HG03175 (cell line): ENCODE data around the gene KCNAB2.
"Not testable (repeated sequence)": the region's sequence is repeated elsewhere in the genome, so short reads cannot be mapped to it uniquely, and the experiment has no call there.

ENCODE experiments used
- ATAC-seq: cut with Tn5 transposase; IDR thresholded peaks from one replicate; pipeline ENCODE4 v1.9.1; 2021; ENCODE audit warnings: mild to moderate bottlenecking, moderate library complexity; ENCODE audit not compliant: unreplicated experiment

KCNAB2 gene

DNA sequence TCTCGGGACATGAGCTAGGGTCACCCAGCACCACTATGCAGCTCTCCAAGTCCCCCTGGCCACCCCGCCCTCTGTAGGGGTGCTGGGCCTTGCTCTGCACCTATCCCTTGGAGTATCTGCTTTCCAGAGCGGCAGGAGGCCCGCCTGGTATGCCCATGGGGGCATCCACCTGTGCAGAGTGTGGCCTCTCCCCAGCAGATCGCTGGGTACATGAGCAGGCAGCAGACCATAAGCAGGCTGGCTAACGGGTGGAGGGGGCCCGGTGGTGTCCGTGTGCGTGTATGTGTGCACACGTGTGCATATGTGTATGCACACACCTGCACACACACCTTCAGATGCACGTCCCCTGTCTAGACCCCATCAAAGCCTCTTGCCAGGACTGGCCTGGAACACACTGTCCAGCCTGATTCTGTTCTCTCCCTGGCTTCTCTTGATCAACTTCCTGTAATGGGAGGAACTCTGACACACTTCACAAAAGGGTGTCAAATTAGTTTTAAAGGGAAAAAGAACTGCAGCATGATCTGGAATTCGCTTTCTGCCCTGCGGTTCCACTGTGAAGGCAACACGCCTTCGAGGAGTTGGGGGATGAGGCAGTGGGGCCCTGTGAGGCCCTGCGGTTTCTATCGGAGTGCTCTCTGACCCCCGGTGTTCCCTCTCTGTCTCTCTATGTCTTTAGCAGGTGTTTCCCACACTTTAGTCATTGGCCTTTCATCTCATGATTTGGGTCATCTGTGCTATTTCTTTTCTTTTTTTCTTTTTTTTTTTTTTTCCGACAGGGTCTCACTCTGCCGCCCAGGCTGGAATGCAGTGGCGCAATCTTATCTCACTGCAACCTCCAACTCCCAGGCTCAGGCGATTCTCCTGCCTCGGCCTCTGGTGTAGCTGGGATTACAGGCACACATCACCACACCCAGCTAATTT lies 36.3 kb upstream of the KCNAB2 start:
- ATAC-seq: no peak

DNA sequence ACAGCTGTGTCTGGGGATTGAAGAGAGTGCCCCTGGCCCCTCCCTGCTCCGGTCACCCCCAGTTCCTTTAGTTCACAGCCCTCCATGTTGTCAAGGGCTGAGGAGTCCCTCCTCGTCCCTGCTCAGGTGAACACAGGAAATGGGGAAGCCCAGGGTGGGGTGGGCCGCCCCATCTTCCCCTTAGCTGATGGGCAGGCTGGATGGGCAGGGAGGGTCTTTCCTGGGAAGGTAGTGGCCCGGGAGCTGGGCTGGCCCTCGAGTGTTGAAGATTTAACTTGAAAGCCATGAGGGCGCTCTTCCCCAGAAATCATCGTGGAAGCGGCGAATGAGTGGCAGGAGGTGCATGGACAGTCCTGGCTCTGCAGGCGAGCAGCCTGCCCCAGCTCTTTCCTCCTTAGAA lies 35.1 kb upstream of the KCNAB2 start:
- no peak for ATAC-seq

DNA sequence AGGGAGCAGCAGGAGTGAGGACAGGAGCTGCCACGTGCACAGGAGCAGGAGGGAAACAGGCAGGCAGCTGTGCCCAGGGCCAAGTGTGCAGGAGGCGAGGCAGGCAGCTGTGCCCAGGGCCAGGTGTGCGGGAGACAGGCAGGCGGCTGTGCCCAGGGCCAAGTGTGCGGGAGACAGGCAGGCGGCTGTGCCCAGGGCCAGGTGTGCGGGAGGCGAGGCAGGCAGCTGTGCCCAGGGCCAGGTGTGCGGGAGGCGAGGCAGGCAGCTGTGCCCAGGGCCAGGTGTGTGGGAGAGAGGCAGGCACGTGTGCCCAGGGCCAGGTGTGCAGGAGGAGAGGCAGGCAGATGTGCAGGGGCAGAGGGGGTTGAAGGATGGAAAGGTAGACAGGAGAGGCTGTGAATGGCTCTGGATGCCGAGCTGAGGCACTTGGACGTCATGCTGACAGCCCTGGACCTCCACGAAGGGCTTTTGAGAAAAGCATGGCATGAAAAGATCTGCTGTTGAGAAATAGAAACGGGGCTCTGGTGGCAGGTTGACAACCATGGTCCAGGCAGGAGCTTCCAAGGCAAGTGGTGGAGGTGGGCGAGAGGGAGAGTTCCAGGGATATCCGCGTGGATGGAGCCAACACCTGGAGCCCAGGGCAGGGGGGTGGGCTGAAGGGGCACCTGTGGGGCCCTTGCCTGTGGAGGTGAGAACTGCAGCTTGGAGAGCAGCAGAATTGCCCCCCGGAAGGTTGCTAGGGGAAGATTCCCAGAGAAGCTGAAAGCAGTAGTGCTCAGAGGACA lies 34.3 kb upstream of the KCNAB2 start:
- ATAC-seq: no peak

DNA sequence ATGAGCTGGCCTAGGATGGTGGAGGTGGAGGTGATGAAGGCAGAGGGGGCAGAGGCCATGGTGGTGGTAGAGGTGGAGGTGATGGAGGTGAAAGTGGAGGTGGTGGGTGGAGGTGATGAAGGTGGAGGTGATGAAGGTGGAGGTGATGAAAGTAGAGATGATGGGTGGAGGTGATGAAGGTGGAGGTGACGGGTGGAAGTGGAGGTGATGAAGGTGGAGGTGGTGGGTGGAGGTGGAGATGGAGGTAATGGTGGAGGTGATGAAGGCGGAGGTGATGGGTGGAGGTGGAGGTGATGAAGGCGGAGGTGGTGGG lies 33.8 kb upstream of the KCNAB2 start:
- no peak for ATAC-seq

DNA sequence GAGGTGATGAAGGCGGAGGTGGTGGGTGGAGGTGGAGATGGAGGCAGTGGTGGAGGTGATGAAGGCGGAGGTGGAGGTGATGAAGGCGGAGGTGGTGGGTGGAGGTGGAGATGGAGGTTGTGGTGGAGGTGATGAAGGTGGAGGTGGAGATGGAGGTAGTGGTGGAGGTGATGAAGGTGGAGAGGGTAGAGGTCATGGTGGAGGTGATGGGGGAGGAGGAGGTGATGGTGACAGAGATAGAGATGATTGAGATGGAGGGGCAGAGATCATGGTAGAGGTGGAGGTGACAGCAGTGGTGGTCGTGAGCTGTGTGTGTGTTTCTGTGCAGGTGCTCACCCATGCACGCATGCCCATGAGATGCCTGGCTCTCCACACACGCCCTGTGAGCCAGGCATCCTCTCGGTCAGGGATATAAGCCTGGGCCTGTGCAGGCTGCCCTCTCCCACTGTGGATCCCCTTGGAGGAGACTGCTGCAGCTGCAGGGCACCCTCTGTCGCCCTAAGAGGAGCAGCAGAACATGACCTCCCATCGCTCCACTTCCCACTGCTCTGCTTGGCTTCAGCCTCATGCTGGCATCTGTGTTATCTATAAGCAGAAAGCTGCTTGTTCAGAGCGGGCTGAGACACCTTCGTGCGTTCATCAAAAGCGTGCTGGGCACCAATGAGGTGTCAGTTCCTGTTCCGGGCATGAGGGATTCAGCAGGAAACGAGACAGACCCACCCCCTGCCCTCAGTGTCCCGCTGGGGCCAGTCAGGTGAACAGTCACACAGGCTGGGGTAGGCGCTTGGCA lies 33.0 kb upstream of the KCNAB2 start:
- ATAC-seq: no peak

DNA sequence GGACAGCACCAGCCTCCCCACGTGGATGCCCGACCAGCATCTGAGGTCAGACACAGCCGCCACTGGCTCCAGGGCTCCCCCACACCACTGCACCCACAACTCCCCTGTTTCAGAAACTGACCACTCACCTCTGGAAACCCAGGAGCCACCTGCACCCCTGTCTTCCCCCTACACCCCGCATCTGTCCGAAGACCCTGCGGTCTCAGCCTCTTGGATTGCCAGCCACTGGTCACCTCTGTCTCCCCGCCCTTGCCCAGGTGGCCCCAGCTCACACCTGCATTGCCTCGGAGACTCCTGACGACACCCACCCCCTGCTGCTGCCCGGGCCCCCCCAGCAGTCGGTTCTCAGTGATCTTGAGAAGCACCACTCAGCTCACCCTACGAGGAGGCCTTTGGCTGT lies 32.2 kb upstream of the KCNAB2 start:
- ATAC-seq: no peak

DNA sequence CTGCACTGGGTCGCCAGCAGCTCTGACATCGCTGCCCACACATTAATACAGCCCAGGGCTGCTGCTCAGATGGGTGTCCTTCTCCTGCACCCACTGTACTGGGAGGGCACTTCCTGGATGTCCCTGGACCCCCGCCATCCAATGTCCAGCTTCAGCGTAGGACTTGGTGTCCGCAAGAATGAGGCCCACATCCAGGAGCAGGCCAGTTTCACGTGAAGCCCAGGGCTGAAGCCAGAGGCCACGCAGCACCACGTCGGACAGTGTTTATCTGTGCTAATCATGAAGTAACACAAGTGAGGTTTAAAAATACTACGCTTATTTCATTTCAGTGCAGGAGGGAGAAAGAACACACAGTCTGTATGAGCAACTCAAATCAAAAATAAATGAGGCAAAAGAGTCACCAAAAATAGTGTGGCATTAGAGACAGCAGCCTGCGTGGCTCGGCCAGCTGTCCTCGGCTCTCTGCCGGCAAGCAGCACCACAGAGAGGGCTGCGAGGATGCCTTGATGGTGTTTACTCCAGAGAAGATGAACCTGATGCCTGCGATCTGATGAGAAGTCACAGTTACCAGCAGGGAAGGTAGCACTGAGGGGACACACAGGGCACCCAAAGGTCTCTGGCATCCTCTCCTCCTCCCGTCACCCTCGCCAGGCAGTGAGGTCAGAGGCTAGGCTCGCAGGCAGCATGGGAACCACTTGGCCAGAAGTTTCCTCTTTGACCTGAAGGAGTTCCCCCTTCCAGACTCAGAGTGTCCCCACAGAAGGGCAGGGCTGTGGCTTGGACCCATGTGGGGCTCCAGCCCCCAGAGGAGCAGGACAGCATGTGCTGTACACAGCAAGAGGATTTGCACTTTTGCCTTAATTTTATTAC lies 31.3 kb upstream of the KCNAB2 start:
- no peak for ATAC-seq

DNA sequence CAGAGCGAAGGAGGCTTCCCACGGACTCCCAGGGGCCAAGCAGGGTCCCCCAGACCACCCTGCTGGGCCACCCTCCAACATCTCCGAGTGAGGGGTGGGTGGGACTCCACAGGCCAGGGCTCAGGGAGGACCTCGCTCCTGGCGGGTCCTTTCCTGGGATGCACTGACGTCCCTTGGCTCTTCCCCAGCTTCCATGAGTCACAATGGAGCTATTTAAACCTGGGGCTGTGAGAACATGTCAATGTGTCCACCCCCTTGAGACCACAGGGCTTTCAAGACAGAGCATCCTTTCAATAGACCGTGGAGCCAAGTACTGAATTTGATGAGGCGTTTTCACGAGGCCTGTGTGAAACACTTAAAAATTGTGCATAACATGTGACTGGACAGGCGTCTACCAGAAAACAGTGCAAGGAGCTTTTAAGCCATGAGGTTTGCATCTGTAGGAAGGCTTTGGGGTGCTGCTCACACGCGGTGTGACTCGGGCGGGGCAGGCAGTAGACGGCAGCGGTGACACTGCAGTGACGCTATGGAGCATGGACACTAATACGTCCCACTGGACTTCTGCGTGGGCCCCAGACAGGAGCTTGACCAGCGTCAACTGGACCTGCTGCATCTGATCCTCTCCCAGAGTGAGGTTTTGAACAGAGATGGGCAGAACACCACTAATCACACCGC lies 29.4 kb upstream of the KCNAB2 start:
- no peak for ATAC-seq

DNA sequence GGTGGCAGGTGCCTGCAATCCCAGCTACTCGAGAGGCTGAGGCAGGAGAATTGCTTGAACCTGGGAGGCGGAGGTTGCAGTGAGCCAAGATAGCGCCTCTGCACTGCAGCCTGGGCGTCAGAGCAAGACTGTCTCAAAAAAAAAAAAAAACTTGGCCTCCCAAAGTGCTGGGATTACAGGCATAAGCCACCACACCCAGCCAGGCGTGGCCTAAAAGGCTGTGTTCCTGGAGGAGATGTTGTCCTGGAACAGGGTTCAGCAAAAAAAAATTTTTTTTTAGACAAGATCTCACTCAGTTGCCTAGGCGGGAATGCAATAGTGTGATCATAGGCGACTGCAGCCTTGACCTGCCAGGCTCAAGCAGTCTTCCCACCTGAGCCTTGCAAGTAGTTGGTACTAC lies 28.0 kb upstream of the KCNAB2 start:
- ATAC-seq: not testable (repeated sequence)

DNA sequence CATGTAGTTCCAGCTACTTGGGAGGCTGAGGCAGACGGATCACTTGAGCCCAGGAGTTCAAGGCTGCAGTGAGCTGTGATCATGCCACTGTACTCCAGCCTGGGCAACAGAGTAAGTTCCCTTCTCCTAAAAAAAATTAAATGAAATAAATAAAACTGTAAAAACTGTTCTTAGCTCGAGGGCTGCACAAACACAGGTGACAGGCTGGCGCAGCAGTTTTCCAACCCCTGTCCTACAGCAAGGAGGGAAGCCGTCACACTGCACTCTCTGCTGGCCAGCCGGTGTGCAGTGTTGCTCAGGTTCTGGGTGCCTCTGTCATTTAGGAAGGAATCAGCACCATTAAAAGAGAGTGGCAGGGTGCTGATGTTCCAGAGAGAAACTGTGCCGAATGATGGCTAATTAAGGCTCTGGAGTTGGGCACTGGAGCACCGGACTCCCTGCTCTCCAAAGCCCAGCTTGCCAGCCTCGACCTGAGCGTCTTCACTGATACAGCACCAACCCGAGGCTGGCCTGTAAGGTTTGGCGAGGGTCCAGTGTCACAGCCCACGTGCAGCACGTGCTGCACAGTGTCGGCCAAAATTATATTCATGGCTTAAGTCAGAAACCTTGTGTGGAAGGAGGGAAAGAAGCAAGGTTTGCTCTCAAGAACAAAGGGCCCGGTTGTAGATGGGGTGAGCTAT lies 26.4 kb upstream of the KCNAB2 start:
- no peak for ATAC-seq

DNA sequence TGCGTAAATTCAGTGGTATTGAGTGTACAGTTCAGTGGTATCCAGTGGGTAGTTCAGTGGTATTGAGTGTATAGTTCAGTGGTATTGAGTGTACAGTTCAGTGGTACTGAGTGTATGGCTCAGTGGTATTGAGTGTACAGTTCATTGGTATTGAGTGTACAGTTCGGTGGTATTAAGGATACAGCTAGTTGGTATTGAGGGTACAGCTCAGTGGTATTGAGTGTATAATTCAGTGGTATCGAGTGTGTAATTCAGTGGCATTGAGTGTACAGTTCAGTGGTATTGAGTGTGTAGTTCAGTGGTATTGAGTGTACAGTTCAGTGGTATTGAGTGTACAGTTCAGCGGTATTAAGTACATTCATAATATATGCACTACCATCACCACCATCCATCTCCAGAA lies 23.5 kb upstream of the KCNAB2 start:
- no peak for ATAC-seq

DNA sequence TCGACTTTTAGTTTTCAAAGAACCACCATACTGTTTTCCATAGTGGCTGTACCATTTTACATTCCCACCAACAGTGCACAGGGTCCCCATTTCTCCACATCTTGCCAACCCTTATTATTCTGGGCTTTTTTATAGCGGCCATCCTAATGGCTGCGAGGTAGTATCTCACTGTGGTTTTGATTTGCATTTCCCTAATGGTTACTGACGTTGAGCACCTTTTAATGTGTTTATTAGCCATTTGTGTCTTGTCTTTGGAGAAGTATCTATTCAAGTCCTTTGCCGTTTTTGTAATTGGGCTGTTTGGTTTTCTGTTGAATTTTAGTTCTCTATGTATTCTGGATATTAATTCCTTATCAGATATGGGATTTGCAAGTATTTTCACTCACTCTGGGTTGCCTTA lies 22.3 kb upstream of the KCNAB2 start:
- no peak for ATAC-seq

DNA sequence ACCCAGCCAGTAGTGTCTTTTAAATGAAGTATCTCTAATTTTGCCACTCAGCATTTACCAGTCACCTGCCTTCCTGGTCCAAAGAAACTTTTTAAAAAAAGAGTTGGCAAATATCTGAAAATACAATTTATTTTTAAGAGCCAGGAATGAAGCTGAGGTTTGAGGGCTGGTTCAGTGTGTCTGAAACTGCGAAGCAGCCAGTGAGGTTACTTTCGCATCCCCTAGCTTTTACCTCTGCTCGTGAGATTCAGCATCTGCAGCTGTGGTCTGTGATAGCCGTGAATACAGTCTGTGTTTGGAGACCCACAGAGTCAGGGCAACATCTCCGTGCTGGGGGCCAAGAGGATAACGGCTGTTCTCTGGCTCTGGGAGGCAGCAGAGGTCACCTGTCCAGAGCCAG lies 21.3 kb upstream of the KCNAB2 start:
- no peak for ATAC-seq

DNA sequence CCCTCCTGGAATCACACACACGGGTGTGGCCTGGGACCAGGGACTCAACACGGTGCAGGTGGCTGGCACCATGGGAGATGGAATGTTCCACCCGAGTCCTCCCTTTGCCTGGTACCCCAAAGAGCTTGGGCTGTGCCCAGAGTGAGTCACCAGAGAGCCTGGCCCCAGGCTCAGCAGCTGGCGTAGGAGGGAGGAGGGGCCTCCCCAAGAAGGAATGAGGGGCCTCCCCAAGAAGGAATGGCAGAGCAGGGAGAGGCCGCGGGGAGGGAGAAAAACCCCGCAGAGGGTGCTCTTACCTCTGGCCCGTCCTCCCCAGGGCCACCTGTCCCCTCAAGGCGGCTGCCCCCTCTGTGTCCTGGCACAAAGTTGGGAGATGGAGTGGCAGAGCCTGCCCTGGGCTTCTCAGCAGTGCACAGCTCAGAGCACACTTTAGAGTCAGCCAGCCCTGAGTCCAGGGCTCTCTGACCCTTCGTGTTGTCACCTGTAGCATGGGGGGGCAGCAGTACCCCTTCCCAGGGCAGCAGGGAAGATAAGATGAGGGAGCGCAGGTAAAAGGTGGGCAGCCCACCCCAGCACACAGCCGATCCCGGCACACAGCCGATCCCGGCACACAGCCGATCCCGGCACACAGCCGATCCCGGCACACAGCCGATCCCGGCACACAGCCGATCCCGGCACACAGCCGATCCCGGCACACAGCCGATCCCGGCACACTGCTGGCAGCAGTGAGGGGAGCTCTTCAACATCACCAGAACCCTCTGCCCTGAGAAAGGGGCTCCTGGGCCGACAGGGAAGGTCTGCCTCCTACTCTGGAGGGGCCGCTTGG lies 20.2 kb upstream of the KCNAB2 start:
- ATAC-seq: no peak

DNA sequence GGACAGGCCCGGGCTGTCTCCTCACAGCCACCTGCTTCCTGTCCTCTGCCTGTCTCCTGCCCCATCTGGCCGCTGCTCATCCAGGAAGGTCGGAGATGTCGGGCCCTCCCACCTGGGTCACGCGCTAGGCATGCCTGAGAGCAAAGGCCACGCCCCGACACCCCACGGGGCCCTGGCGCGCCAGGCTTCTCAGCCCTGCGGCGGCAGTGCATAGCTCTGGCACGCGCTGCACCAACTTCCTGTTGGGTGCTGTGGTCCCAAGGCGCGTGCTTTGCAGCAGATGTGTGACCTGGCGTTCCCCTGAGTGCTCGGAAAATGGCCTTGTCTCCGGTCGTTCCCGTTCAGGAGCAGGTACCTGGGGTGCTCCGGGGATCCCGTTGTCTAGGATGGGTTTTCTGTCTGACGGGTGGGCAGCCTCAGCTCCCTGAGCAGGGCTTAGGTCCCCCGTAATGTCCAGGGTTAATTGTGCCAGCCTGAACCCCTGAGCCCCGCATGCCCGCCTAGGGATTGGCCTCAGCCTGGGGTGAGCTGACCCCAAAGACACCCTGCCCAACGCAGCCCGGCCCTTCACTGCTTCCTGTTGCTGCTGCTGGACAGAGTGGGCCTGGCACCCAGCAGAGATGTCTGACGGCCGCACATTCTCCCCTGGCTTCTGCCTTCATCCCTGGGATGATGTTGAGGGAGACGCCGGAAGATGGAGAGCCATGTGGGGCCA lies 19.4 kb upstream of the KCNAB2 start:
- ATAC-seq: peak; percentile 76

DNA sequence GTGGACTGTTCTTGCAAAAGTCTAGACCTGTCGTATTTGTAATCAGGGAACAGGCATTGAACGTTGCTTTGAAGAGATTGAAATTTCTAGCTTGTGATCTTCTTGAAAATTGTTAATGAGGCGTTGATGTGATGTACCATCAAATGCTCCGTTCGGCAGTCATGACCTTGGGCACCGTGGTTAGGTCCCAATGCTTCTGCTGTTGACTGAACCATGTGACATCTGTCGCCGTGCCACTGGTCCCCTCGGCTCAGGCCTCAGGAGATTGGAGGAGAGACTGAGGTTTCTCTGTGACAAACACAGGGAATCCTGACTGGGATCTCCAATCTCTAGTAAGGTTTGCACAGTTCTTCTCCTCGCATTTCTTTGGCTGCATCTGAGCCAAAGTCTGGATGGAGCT lies 18.1 kb upstream of the KCNAB2 start:
- ATAC-seq: no peak

DNA sequence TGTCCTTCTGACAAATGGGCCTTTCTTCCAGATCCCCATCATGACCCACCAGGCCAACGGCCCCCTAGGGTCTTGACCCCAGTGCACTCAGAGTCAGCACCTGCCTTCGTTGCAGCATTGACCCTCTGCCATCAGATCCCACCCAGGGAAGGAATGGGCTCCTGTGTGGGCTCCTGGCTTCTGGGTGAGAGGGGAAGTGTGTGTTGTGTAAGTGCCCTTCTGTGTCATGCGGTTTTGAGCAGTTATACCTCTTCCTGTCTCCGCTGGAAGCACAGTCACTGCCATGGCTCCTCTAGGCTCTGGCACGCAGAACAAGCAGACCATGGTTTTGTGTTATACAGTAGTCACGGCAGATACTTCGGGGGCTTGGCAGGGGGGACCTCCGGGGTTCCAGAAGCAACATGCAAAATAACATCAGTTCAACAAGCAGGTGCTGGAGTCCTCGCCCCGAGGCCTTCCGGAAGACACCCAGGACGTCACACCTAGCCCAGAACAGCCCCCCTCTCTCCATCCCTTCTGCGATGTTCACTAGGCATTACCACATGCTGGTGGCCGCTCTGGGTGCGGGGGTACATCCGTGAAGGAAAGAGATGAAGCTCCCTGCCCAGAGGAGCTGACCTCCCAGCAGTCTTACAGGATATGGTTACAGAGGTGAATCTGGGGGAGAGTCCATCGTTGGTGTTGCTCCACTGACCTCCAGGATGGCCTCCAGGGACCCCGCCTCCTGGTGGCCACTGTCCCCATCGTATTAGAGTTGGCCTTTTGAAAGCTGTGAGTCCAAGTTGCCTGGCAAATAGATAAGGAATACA lies 17.4 kb upstream of the KCNAB2 start:
- peak; percentile 39 for ATAC-seq
